Suprapubic skin (tissue), 4 donors: ENCODE data around the gene MINDY2. TPM values are rescaled to one million over a fixed set of nuclear protein-coding genes. Genes with fewer than 3 reads are reported as not detected.
"Not testable (repeated sequence)": the region's sequence is repeated elsewhere in the genome, so short reads cannot be mapped to it uniquely, and the experiment has no call there.

Experiments
- DNase-seq, 2 donors: peaks; one replicate each; pipeline ENCODE4 v3.0.0-alpha.2; 2019; ENCODE audit warnings: low spot score in 2 of 2
- H3K27ac ChIP-seq: fragments of 200-600 bp; sonication (generic); one replicate; pipeline ENCODE4 v1.5.1; 2019
- H3K27me3 ChIP-seq: fragments of 200-600 bp; sonication (generic); one replicate; pipeline ENCODE4 v1.5.1; 2019
- H3K36me3 ChIP-seq: fragments of 200-600 bp; sonication (generic); one replicate; pipeline ENCODE4 v1.5.1; 2019
- H3K4me1 ChIP-seq: fragments of 200-600 bp; sonication (generic); one replicate; pipeline ENCODE4 v1.5.1; 2019
- H3K4me3 ChIP-seq: fragments of 200-600 bp; sonication (generic); one replicate; pipeline ENCODE4 v1.5.1; 2019; ENCODE audit warnings: mild to moderate bottlenecking
- H3K9me3 ChIP-seq: fragments of 200-600 bp; sonication (generic); one replicate; pipeline ENCODE4 v1.5.1; 2019
- CTCF ChIP-seq, 2 donors: fragments of 200-600 bp in 1 of 2; fragments of 450-650 bp in 1 of 2; sonication (generic) in 1 of 2; IDR thresholded peaks; one replicate each; pipeline ENCODE4 v1.5.1; 2016 to 2019; ENCODE audit warnings: antibody characterized with exemption in 2 of 2, mild to moderate bottlenecking in 1 of 2, moderate library complexity in 1 of 2
- EP300 ChIP-seq: sonication (generic); formaldehyde crosslinking; IDR thresholded peaks from one replicate; pipeline ENCODE4 v1.6.1; 2017; ENCODE audit warnings: antibody characterized with exemption
- POLR2A ChIP-seq, 2 donors: fragments of 450-650 bp; IDR thresholded peaks; one replicate each; pipeline ENCODE4 v1.6.1; 2017; ENCODE audit warnings: antibody characterized with exemption in 2 of 2, mild to moderate bottlenecking in 2 of 2, moderate library complexity in 2 of 2
- POLR2AphosphoS5 ChIP-seq, 3 donors: sonication (generic); formaldehyde crosslinking; IDR thresholded peaks; one replicate each; pipeline ENCODE4 v1.6.1; 2017; ENCODE audit warnings: antibody characterized with exemption in 3 of 3
- WGBS: methylation state at CpG from one replicate; pipeline ENCODE4 v1.1.5; 2018; 5-methylcytosine and 5-hydroxymethylcytosine counted together
- total RNA-seq, 4 donors: library from RNA; depleted of rRNA; stranded (reverse); fragments of >200 nt; gene quantifications; one replicate each; pipeline ENCODE4 v1.1.0, GENCODE V29; 2016

The MINDY2 gene
- total RNA-seq, 4 donors from 2014 or later = 11.4 to 31.1 (median 20.5) TPM

- Histone ChIP-seq H3K9me3 (no peaks in the 10 kb centered on the region), H3K27me3 (no peaks in the 10 kb centered on the region), H3K4me3 (no peak overlapping the region), H3K4me1 (no peaks in the 10 kb centered on the region), H3K36me3 (no peaks in the 10 kb centered on the region), H3K27ac (no peak overlapping the region)
- no peak for DNase-seq
- TF ChIP-seq CTCF (IDR thresholded peaks at IDR 0.05) (no peak), POLR2A (IDR thresholded peaks at IDR 0.05) (no peak), POLR2AphosphoS5 (IDR thresholded peaks at IDR 0.05) (no peak), EP300 (no peak)
- WGBS = 91% methylated on average over 5 of the region's 5 CpGs
Observed at GRCh38 chr15:58764468-58764867, 6.6 kb upstream of the MINDY2 start.

GRCh38 chr15:58766290-58766689 is 4.8 kb upstream of the MINDY2 start:
- no peak for TF ChIP-seq CTCF (IDR thresholded peaks at IDR 0.05)
- TF ChIP-seq POLR2A (IDR thresholded peaks at IDR 0.05) = no peak
- no peak for TF ChIP-seq EP300
- TF ChIP-seq POLR2AphosphoS5 (IDR thresholded peaks at IDR 0.05) = no peak
- Histone ChIP-seq H3K4me1 (peaks cover 8% of the 10 kb centered on the region), H3K27ac (no peak overlapping the region), H3K9me3 (no peaks in the 10 kb centered on the region), H3K36me3 (no peaks in the 10 kb centered on the region), H3K27me3 (no peaks in the 10 kb centered on the region), H3K4me3 (no peak overlapping the region)
- DNase-seq = no peak
- 92% methylated on average over 5 of the region's 5 CpGs for WGBS

- DNase-seq = not testable (repeated sequence)
- peaks cover 27% of the 10 kb centered on the region for H3K4me1 ChIP-seq
Observed at GRCh38 chr15:58768601-58769004, 2.5 kb upstream of the MINDY2 start.

GRCh38 chr15:58770519-58770856 is 614 bp upstream of the MINDY2 start:
- no peak for DNase-seq
- no peak for TF ChIP-seq EP300
- peak in 1 of 2 donors; percentile 2 for TF ChIP-seq CTCF (IDR thresholded peaks at IDR 0.05)
- peak overlapping the region; percentile 92 for H3K4me3 ChIP-seq
- H3K27me3 ChIP-seq = no peaks in the 10 kb centered on the region
- H3K9me3 ChIP-seq = no peaks in the 10 kb centered on the region
- WGBS = 1% methylated on average over 9 of the region's 9 CpGs
- peak overlapping the region; percentile 96 for H3K27ac ChIP-seq
- no peaks in the 10 kb centered on the region for H3K36me3 ChIP-seq
- H3K4me1 ChIP-seq = peaks cover 41% of the 10 kb centered on the region

More at GRCh38 chr15:58768601-58769004, 2.5 kb upstream of the MINDY2 start:
- H3K9me3 ChIP-seq, H3K36me3 ChIP-seq, H3K27ac ChIP-seq, H3K4me3 ChIP-seq, H3K27me3 ChIP-seq: not testable (repeated sequence)
- 93% methylated on average over 7 of the region's 7 CpGs for WGBS

GRCh38 chr15:58771621-58772250 is 634 bp downstream of the MINDY2 start:
- Histone ChIP-seq H3K9me3 (no peaks in the 10 kb centered on the region), H3K27me3 (no peaks in the 10 kb centered on the region), H3K4me3 (peak overlapping the region; percentile 92), H3K36me3 (no peaks in the 10 kb centered on the region), H3K27ac (peak overlapping the region; percentile 96), H3K4me1 (peaks cover 41% of the 10 kb centered on the region)
- TF ChIP-seq EP300 (no peak), POLR2AphosphoS5 (IDR thresholded peaks at IDR 0.05) (no peak), POLR2A (IDR thresholded peaks at IDR 0.05) (no peak), CTCF (IDR thresholded peaks at IDR 0.05) (no peak)
- peak in 1 of 2 donors; percentile 78 for DNase-seq
- WGBS = 0% methylated on average over 2 of the region's 40 CpGs

GRCh38 chr15:58773024-58773423 is 1.9 kb downstream of the MINDY2 start:
- TF ChIP-seq CTCF (IDR thresholded peaks at IDR 0.05) (no peak), POLR2A (IDR thresholded peaks at IDR 0.05) (no peak), EP300 (no peak), POLR2AphosphoS5 (IDR thresholded peaks at IDR 0.05) (no peak)
- Histone ChIP-seq H3K27ac (no peak overlapping the region), H3K36me3 (no peaks in the 10 kb centered on the region), H3K9me3 (no peaks in the 10 kb centered on the region), H3K4me3 (peak overlapping the region; percentile 92), H3K27me3 (no peaks in the 10 kb centered on the region), H3K4me1 (peaks cover 41% of the 10 kb centered on the region)
- WGBS = 63% methylated on average over 4 of the region's 4 CpGs
- DNase-seq = no peak
